H1 (cell line): Measurements from ENCODE around the gene GID4. TPM values are rescaled to one million over a fixed set of nuclear protein-coding genes. Genes with fewer than 3 reads are reported as not detected.

Source experiments
- CTCF ChIA-PET: fragments of 300-600 bp; sonication (Branson Sonifier 250); formaldehyde crosslinking; loops from one replicate; lab custom pipeline; 2021; ENCODE audit not compliant: partially characterized antibody; lab: Charles Lee
- POLR2A ChIA-PET: fragments of 300-600 bp; sonication (Branson Sonifier 250); formaldehyde crosslinking; loops from one replicate; lab custom pipeline; 2021; ENCODE audit warnings: inconsistent platforms; ENCODE audit not compliant: partially characterized antibody; lab: Charles Lee
- DNase-seq, 2 experiments: peaks; one replicate each; pipeline versions ENCODE4 v3.0.0 to v3.0.0-alpha.2; 2010 to 2022; ENCODE audit warnings: low spot score in 2 of 2, low read depth in 1 of 2, mixed read lengths in 1 of 2
- FAIRE-seq: peaks from 2 replicates; lab custom pipeline; 2011; peaks lifted over from hg19 to GRCh38; lab: Jason Lieb, UNC
- H2AFZ ChIP-seq: 2 replicates; pipeline ENCODE4 v1.8.1; 2012; ENCODE audit warnings: low read length, inconsistent platforms
- H2AK5ac ChIP-seq: 2 replicates; pipeline ENCODE4 v1.6.1; 2013; ENCODE audit warnings: low read depth, low read length
- H2BK120ac ChIP-seq: replicated peaks from 2 replicates; pipeline ENCODE3; 2013; ENCODE audit warnings: low read depth, low read length, inconsistent platforms
- H2BK12ac ChIP-seq: 2 replicates; pipeline ENCODE4 v1.6.1; 2013; ENCODE audit warnings: low read depth, low read length
- H2BK15ac ChIP-seq: 2 replicates; pipeline ENCODE4 v1.6.1; 2013; ENCODE audit warnings: low read length
- H2BK20ac ChIP-seq: 2 replicates; pipeline ENCODE4 v1.6.1; 2013; ENCODE audit warnings: low read length
- H2BK5ac ChIP-seq: 2 replicates; pipeline ENCODE4 v1.6.1; 2013; ENCODE audit warnings: low read depth, low read length
- H3K14ac ChIP-seq: 2 replicates; pipeline ENCODE4 v1.6.1; 2013; ENCODE audit warnings: inconsistent platforms; ENCODE audit not compliant: insufficient read length
- H3K18ac ChIP-seq: 2 replicates; pipeline ENCODE4 v1.6.1; 2013; ENCODE audit warnings: low read length; ENCODE audit errors: extremely low read depth
- H3K23ac ChIP-seq: 2 replicates; pipeline ENCODE4 v1.6.1; 2013; ENCODE audit warnings: inconsistent platforms; ENCODE audit not compliant: insufficient read length
- H3K23me2 ChIP-seq: 2 replicates; pipeline ENCODE4 v1.6.1; 2013; ENCODE audit warnings: low read depth, low read length
- H3K27ac ChIP-seq: 2 replicates; pipeline ENCODE4 v1.6.1; 2011; ENCODE audit warnings: low read depth, low read length, inconsistent platforms
- H3K27me3 ChIP-seq, 4 experiments: replicated peaks in 1 of 4; 1 replicate in 1 of 4; 2 replicates in 3 of 4; pipeline versions ENCODE4 v1.6.1 to v1.8.1; 2011 to 2013; ENCODE audit warnings: low read length in 3 of 4, mild to moderate bottlenecking in 3 of 4, inconsistent platforms in 2 of 4, mixed read lengths in 2 of 4, moderate library complexity in 1 of 4; ENCODE audit not compliant: control insufficient read depth in 3 of 4, insufficient read depth in 3 of 4; ENCODE audit errors: extremely low read depth in 1 of 4
- H3K36me3 ChIP-seq, 4 experiments: 2 replicates each; pipeline versions ENCODE4 v1.6.1 to v1.8.1; 2011 to 2013; ENCODE audit warnings: mild to moderate bottlenecking in 4 of 4, low read length in 3 of 4, moderate library complexity in 2 of 4, control low read depth in 1 of 4, inconsistent platforms in 1 of 4; ENCODE audit not compliant: insufficient read depth in 4 of 4, control insufficient read depth in 2 of 4
- H3K4ac ChIP-seq: replicated peaks from 2 replicates; pipeline ENCODE3; 2013; ENCODE audit warnings: low read length, low read depth, mixed read lengths, inconsistent platforms; ENCODE audit not compliant: insufficient read length
- H3K4me1 ChIP-seq, 4 experiments: replicated peaks in 1 of 4; 1 replicate in 1 of 4; 2 replicates in 3 of 4; pipeline versions ENCODE4 v1.6.1 to v1.8.1; 2011 to 2013; ENCODE audit warnings: low read length in 3 of 4, inconsistent platforms in 2 of 4, mixed read lengths in 1 of 4; ENCODE audit not compliant: insufficient read depth in 4 of 4, control insufficient read depth in 3 of 4
- H3K4me2 ChIP-seq, 2 experiments: 2 replicates each; pipeline versions ENCODE4 v1.6.1 to v1.8.1; 2011 to 2013; ENCODE audit warnings: low read depth in 2 of 2, low read length in 2 of 2, control low read depth in 1 of 2, inconsistent platforms in 1 of 2, mild to moderate bottlenecking in 1 of 2; ENCODE audit not compliant: insufficient read depth in 1 of 2
- H3K4me3 ChIP-seq, 4 experiments: fragments of 200-600, 300-600 bp in 1 of 4; sonication (generic), shearing (Covaris generic), sonication (Bioruptor Twin) in 1 of 4; 2 replicates each; pipeline versions ENCODE4 v1.5.1 to v1.8.1; 2011 to 2016; ENCODE audit warnings: low read length in 4 of 4, low read depth in 3 of 4, control low read depth in 2 of 4, inconsistent platforms in 2 of 4, mild to moderate bottlenecking in 2 of 4, mixed read lengths in 1 of 4, moderate library complexity in 1 of 4; ENCODE audit not compliant: insufficient read depth in 2 of 4; ENCODE audit errors: extremely low read depth in 1 of 4
- H3K56ac ChIP-seq: replicated peaks from 2 replicates; pipeline ENCODE3; 2013; ENCODE audit warnings: low read depth, mild to moderate bottlenecking, mixed read lengths, low read length, inconsistent platforms; ENCODE audit not compliant: insufficient read length
- H3K79me1 ChIP-seq: 2 replicates; pipeline ENCODE4 v1.6.1; 2013; ENCODE audit warnings: low read depth, low read length, control low read depth
- H3K79me2 ChIP-seq, 2 experiments: 2 replicates each; pipeline versions ENCODE4 v1.6.1 to v1.8.1; 2012 to 2013; ENCODE audit warnings: low read length in 2 of 2, mild to moderate bottlenecking in 2 of 2, inconsistent platforms in 1 of 2; ENCODE audit not compliant: insufficient read depth in 2 of 2, control insufficient read depth in 1 of 2
- H3K9ac ChIP-seq, 4 experiments: replicated peaks in 1 of 4; 1 replicate in 1 of 4; 2 replicates in 3 of 4; pipeline versions ENCODE4 v1.6.1 to v1.8.1; 2011 to 2013; ENCODE audit warnings: low read depth in 3 of 4, low read length in 3 of 4, control low read depth in 2 of 4, mild to moderate bottlenecking in 2 of 4, moderate library complexity in 2 of 4, inconsistent platforms in 1 of 4; ENCODE audit errors: extremely low read depth in 1 of 4
- H3K9me3 ChIP-seq, 2 experiments: 2 replicates each; pipeline versions ENCODE4 v1.6.1 to v1.8.1; 2012 to 2013; ENCODE audit warnings: mild to moderate bottlenecking in 2 of 2, moderate library complexity in 2 of 2, control low read depth in 1 of 2, inconsistent platforms in 1 of 2, low read depth in 1 of 2, low read length in 1 of 2, mixed read lengths in 1 of 2; ENCODE audit not compliant: insufficient read depth in 2 of 2
- H4K20me1 ChIP-seq, 2 experiments: replicated peaks in 1 of 2; 2 replicates each; pipeline versions ENCODE3 to v1.8.1; 2011 to 2013; ENCODE audit warnings: inconsistent platforms in 2 of 2, low read length in 2 of 2, mild to moderate bottlenecking in 1 of 2; ENCODE audit not compliant: insufficient read depth in 2 of 2, control insufficient read depth in 1 of 2
- H4K5ac ChIP-seq: 2 replicates; pipeline ENCODE4 v1.6.1; 2013; ENCODE audit warnings: low read length, low read depth, mixed read lengths, inconsistent platforms; ENCODE audit not compliant: insufficient read length
- H4K8ac ChIP-seq: 2 replicates; pipeline ENCODE4 v1.8.0; 2013; ENCODE audit warnings: mild to moderate bottlenecking, moderate library complexity, low read length, inconsistent platforms; ENCODE audit not compliant: insufficient read depth; ENCODE audit errors: extremely low read depth
- H4K91ac ChIP-seq: replicated peaks from 2 replicates; pipeline ENCODE3; 2013; ENCODE audit warnings: low read length, mixed read lengths, inconsistent platforms; ENCODE audit not compliant: insufficient read length
- CHD1 ChIP-seq: IDR thresholded peaks from 2 replicates; pipeline ENCODE4 v1.6.1; 2012; ENCODE audit warnings: low read depth, low read length, improper control_type of control experiment
- WGBS, 2 experiments: shearing (Covaris generic) in 1 of 2; methylation state at CpG; one replicate each; pipeline versions ENCODE4 v1.1.6 to v1.1.7; 2013 to 2015; ENCODE audit warnings: low lambda C conversion rate in 2 of 2, mixed read lengths in 2 of 2, inconsistent platforms in 1 of 2, low coverage in 1 of 2, missing lambda C conversion rate in 1 of 2; ENCODE audit not compliant: insufficient replicate concordance in 2 of 2, insufficient coverage in 1 of 2, insufficient read length in 1 of 2; ENCODE audit errors: extremely low coverage in 1 of 2, missing lambda C conversion rate in 1 of 2; 5-methylcytosine and 5-hydroxymethylcytosine counted together
- polyA plus RNA-seq, 7 experiments: library from polyadenylated mRNA; depleted of rRNA in 3 of 7; stranded (reverse) in 5 of 7; unstranded in 2 of 7; fragments of >200 nt in 5 of 7; fragments of 200-250 nt in 2 of 7; gene quantifications; 1 replicate in 5 of 7; 2 replicates in 1 of 7; 4 replicates in 1 of 7; pipeline versions ENCODE4 v1.2.1 to v1.2.3, GENCODE V29; 2011 to 2013; ENCODE audit warnings: missing spikeins in 2 of 7, mixed read lengths in 2 of 7
- total RNA-seq: library from RNA; stranded (reverse); fragmentation: NEBNext Ultra II Directional; extraction: Animal tissue kit (Norgen Biotek cat#: 25700); gene quantifications from 2 replicates; pipeline ENCODE4 v1.2.1, GENCODE V29; 2021
- TF ChIP-seq, protein P1 (sequence below): IDR thresholded peaks from 2 replicates; pipeline ENCODE4 v1.6.1; 2012; ENCODE audit warnings: low read length, inconsistent platforms

The GID4 gene
- total and polyA plus RNA-seq, 2 of the 8 experiments (the other 6 are each of a cell fraction or from before 2014, with no cell fraction given): 5.6 to 15.0 TPM

DNA sequence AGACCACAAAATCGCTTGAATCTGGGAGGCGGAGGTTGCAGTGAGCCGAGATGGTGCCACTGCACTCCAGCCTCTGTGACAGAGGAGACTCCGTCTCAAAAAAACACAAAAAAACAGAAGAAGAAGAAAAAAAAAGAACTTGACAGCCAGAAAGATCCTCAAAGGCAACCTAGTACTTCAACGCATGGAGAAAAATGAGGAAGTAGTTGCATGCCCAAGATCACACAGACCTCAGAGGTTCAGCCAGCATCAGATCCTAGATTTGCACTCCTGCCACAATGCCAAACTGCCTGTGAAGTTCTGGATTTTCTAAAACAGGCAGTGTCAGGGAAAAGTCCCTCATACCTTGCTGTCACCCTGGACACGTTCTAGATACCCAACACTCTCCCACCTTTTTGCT is 1.7 kb upstream of the GID4 start:
- H2BK12ac ChIP-seq: no peak overlapping the region
- H4K20me1 ChIP-seq: peaks cover 4 to 5% of the 10 kb centered on the region in 2 experiments
- TF ChIP-seq, protein P1, sequence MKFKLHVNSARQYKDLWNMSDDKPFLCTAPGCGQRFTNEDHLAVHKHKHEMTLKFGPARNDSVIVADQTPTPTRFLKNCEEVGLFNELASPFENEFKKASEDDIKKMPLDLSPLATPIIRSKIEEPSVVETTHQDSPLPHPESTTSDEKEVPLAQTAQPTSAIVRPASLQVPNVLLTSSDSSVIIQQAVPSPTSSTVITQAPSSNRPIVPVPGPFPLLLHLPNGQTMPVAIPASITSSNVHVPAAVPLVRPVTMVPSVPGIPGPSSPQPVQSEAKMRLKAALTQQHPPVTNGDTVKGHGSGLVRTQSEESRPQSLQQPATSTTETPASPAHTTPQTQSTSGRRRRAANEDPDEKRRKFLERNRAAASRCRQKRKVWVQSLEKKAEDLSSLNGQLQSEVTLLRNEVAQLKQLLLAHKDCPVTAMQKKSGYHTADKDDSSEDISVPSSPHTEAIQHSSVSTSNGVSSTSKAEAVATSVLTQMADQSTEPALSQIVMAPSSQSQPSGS: no peak
- TF ChIP-seq CHD1: no peak
- 90% methylated on average over 6 of the region's 6 CpGs; no CpG with 5 or more reads in 1 of the 2 experiments for WGBS, 2 experiments
- no peak overlapping the region for H2AFZ ChIP-seq
- DNase-seq (no peak), FAIRE-seq (no peak)
- H3K36me3 ChIP-seq: no peaks in the 10 kb centered on the region
- no peak overlapping the region for H4K8ac ChIP-seq
- peaks cover 3% of the 10 kb centered on the region for H3K79me1 ChIP-seq
- no peak overlapping the region for H2AK5ac ChIP-seq
- H4K5ac ChIP-seq: no peak overlapping the region
- H3K4me3 ChIP-seq: peak overlapping the region in 1 of 4 experiments; percentile 83; a peak in 1 of 8 replicates
- H2BK120ac ChIP-seq: no peak overlapping the region
- H3K23me2 ChIP-seq: peaks cover 7% of the 10 kb centered on the region
- no peak overlapping the region for H4K91ac ChIP-seq
- peaks cover 0 to 4% (median 2%) of the 10 kb centered on the region in 4 experiments; a peak in 6 of 7 replicates for H3K4me1 ChIP-seq
- H2BK5ac ChIP-seq: no peak overlapping the region
- H3K4me2 ChIP-seq: peak overlapping the region in 1 of 2 experiments; percentile 71; a peak in 1 of 4 replicates
- no peak overlapping the region for H3K56ac ChIP-seq
- H3K79me2 ChIP-seq: peaks cover 0 to 20% of the 10 kb centered on the region in 2 experiments; a peak in 1 of 4 replicates
- no peak overlapping the region for H3K23ac ChIP-seq
- no peak overlapping the region for H3K18ac ChIP-seq
- no peak overlapping the region for H3K14ac ChIP-seq
- no peak overlapping the region for H3K9ac ChIP-seq
- no peak overlapping the region for H2BK20ac ChIP-seq
- no peak overlapping the region for H3K4ac ChIP-seq
- H2BK15ac ChIP-seq: no peak overlapping the region
- H3K9me3 ChIP-seq: no peaks in the 10 kb centered on the region
- ChIA-PET CTCF (interaction anchor here (0.8 to 1.7 kb wide), 8 partner anchors 9 to 178 kb away, joined by 3 to 5 read pairs (median 4); no protein-coding TSS in a partner anchor), POLR2A (interaction anchor here (1.0 to 1.5 kb wide), 2 partner anchors 31 kb away, joined by 3 to 6 read pairs; no protein-coding TSS in a partner anchor)
- no peak overlapping the region for H3K27ac ChIP-seq
- peaks cover 0 to 6% (median 3%) of the 10 kb centered on the region in 4 experiments; a peak in 2 of 7 replicates for H3K27me3 ChIP-seq
